ENCODE results near the gene FSHB.

- no peak for TF ChIP-seq ZBTB43 (CRISPR knock-in tag; IDR thresholded peaks at IDR 0.05)
- TF ChIP-seq, protein P1, sequence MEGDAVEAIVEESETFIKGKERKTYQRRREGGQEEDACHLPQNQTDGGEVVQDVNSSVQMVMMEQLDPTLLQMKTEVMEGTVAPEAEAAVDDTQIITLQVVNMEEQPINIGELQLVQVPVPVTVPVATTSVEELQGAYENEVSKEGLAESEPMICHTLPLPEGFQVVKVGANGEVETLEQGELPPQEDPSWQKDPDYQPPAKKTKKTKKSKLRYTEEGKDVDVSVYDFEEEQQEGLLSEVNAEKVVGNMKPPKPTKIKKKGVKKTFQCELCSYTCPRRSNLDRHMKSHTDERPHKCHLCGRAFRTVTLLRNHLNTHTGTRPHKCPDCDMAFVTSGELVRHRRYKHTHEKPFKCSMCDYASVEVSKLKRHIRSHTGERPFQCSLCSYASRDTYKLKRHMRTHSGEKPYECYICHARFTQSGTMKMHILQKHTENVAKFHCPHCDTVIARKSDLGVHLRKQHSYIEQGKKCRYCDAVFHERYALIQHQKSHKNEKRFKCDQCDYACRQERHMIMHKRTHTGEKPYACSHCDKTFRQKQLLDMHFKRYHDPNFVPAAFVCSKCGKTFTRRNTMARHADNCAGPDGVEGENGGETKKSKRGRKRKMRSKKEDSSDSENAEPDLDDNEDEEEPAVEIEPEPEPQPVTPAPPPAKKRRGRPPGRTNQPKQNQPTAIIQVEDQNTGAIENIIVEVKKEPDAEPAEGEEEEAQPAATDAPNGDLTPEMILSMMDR (IDR thresholded peaks at IDR 0.05), result no peak
- TF ChIP-seq FOXJ3 (CRISPR knock-in tag; IDR thresholded peaks at IDR 0.05; ENCODE audit: borderline replicate concordance), result no peak
- no peak for TF ChIP-seq MAX (CRISPR knock-in tag; IDR thresholded peaks at IDR 0.05)
- TF ChIP-seq, protein P2, sequence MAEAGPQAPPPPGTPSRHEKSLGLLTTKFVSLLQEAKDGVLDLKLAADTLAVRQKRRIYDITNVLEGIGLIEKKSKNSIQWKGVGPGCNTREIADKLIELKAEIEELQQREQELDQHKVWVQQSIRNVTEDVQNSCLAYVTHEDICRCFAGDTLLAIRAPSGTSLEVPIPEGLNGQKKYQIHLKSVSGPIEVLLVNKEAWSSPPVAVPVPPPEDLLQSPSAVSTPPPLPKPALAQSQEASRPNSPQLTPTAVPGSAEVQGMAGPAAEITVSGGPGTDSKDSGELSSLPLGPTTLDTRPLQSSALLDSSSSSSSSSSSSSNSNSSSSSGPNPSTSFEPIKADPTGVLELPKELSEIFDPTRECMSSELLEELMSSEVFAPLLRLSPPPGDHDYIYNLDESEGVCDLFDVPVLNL (CRISPR knock-in tag; IDR thresholded peaks at IDR 0.05; ENCODE audit: borderline replicate concordance, low read depth), result no peak
- TF ChIP-seq IRF1 (CRISPR knock-in tag; IDR thresholded peaks at IDR 0.05), result no peak
- no peak for TF ChIP-seq TP53 (CRISPR knock-in tag; IDR thresholded peaks at IDR 0.05)
- TF ChIP-seq MXD4 (CRISPR knock-in tag; IDR thresholded peaks at IDR 0.05; ENCODE audit: borderline replicate concordance), result no peak
- TF ChIP-seq USF2 (CRISPR knock-in tag; IDR thresholded peaks at IDR 0.05), result no peak
- no peak for TF ChIP-seq NR2C2 (CRISPR knock-in tag; IDR thresholded peaks at IDR 0.05)
- TF ChIP-seq SP1 (CRISPR knock-in tag; conservative IDR thresholded peaks at IDR 0.05), result no peak
- no peak for TF ChIP-seq FOXK1 (CRISPR knock-in tag; IDR thresholded peaks at IDR 0.05)
Observed at GRCh38 chr11:30225642-30226041, 5.2 kb upstream of the FSHB start.
